ENCODE data around the gene PFKFB1. TPM values are rescaled to one million over a fixed set of nuclear protein-coding genes. Genes with fewer than 3 reads are reported as not detected.
"Not testable (repeated sequence)": the region's sequence is repeated elsewhere in the genome, so short reads cannot be mapped to it uniquely, and the experiment has no call there.

Gene PFKFB1
- total RNA-seq, 1 donor from 2014 or later: 0.83 TPM

DNA sequence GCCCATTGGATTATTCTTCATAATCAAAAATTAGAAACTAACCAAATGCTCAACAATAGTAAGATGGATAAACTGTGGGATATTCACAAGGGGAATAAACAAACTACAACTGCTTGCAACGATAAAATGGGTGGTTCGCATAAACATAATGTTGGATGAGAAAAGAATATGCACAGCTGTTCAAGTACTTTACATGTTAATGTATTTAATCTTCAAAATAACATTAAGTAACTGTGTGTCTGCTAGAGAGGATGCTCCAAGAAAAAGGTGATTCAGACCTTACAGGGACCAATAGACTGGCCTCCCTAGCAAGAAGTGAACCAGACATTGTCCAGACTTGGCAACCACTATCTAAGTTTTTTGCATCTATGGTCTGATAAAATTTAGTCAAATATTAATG, 2.3 kb downstream of the PFKFB1 start:
- H3K27ac Mint-ChIP-seq: no peak overlapping the region
- DNase-seq (ENCODE audit: low spot score in 2 of 2, unreplicated experiment in 2 of 2): no peak
- no peaks in the 10 kb centered on the region for H3K4me1 Mint-ChIP-seq
- H3K36me3 Mint-ChIP-seq: no peaks in the 10 kb centered on the region
- peaks cover 12% of the 10 kb centered on the region for H3K9me3 Mint-ChIP-seq
- TF ChIP-seq, protein P1, sequence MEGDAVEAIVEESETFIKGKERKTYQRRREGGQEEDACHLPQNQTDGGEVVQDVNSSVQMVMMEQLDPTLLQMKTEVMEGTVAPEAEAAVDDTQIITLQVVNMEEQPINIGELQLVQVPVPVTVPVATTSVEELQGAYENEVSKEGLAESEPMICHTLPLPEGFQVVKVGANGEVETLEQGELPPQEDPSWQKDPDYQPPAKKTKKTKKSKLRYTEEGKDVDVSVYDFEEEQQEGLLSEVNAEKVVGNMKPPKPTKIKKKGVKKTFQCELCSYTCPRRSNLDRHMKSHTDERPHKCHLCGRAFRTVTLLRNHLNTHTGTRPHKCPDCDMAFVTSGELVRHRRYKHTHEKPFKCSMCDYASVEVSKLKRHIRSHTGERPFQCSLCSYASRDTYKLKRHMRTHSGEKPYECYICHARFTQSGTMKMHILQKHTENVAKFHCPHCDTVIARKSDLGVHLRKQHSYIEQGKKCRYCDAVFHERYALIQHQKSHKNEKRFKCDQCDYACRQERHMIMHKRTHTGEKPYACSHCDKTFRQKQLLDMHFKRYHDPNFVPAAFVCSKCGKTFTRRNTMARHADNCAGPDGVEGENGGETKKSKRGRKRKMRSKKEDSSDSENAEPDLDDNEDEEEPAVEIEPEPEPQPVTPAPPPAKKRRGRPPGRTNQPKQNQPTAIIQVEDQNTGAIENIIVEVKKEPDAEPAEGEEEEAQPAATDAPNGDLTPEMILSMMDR (IDR thresholded peaks at IDR 0.05; ENCODE audit: unreplicated experiment): no peak
- H3K4me3 Mint-ChIP-seq: no peak overlapping the region
- H3K27me3 Mint-ChIP-seq (ENCODE audit: low read depth): no peaks in the 10 kb centered on the region

DNA sequence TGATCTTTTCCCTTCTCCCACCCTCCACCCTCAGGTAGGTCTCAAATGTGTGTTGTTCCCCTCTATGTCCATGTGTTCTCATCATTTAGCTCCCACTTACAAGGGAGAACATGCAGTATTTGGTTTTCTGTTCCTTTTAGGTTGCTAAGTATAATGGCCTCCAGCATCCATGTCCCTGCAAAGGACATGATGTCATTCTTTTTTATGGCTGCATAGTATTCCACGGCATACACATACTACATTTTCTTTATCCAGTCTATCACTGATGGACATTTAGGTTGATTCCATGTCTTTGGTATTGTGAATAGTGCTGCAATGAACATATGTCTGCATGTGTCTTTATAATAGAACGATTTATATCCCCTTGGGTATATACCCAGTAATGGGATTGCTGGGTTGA, 10.7 kb downstream of the PFKFB1 start:
- peaks cover 48% of the 10 kb centered on the region for H3K9me3 Mint-ChIP-seq
- not testable (repeated sequence) for H3K4me3 Mint-ChIP-seq

DNA sequence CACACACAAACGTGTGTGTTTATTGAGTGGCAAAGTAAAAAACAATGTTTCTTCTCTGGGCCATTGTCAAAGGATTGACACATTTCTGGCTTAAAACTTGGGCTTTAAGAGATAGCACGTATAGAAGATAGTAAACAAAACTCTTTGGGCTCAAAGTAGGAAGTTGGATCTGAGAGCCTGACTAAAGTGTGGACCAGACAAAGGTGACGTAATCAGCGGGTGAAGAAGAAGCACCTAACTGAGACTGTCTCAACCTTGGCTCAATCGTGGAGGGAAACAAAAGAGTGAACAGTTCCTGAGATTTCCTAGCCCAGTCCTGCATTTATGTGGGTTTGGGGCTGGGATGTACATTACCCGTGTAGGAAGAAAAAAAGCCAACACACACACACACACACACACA, 13.7 kb downstream of the PFKFB1 start:
- Mint-ChIP-seq H3K27ac (no peak overlapping the region), H3K4me3 (no peak overlapping the region), H3K4me1 (no peaks in the 10 kb centered on the region), H3K36me3 (no peaks in the 10 kb centered on the region), H3K27me3 (ENCODE audit: low read depth) (no peaks in the 10 kb centered on the region), H3K9me3 (peaks cover 47% of the 10 kb centered on the region)
- TF ChIP-seq, protein P1 (IDR thresholded peaks at IDR 0.05; ENCODE audit: unreplicated experiment): no peak
- DNase-seq (ENCODE audit: low spot score in 2 of 2, unreplicated experiment in 2 of 2): no peak

More for the DNA sequence above, 10.7 kb downstream of the PFKFB1 start:
- not testable (repeated sequence) for H3K27ac Mint-ChIP-seq; H3K36me3 Mint-ChIP-seq; H3K4me1 Mint-ChIP-seq; H3K27me3 Mint-ChIP-seq (ENCODE audit: low read depth); DNase-seq (ENCODE audit: low spot score in 2 of 2, unreplicated experiment in 2 of 2)

DNA sequence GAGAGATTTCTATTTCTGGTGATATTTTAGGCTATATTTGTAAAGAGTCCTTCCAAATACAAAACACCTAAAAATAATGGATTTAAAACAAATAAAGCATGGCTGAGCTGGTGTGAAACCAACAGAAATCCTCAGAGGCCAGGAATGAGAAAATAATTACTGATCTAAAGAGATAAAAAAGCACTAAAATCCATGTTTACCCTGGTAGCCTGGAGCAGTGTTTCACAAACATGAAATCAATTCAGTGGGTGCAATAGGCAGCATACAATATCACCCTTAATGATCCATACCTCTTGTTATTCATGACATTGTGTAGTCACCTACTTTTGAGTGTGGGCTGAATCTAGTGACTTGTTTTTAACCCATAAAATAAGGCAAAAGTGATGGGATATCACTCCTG, 14.6 kb downstream of the PFKFB1 start:
- no peaks in the 10 kb centered on the region for H3K27me3 Mint-ChIP-seq (ENCODE audit: low read depth)
- TF ChIP-seq, protein P1 (IDR thresholded peaks at IDR 0.05; ENCODE audit: unreplicated experiment): no peak
- no peak for DNase-seq (ENCODE audit: low spot score in 2 of 2, unreplicated experiment in 2 of 2)
- no peaks in the 10 kb centered on the region for H3K36me3 Mint-ChIP-seq
- no peak overlapping the region for H3K27ac Mint-ChIP-seq
- H3K4me3 Mint-ChIP-seq: no peak overlapping the region
- H3K9me3 Mint-ChIP-seq: peaks cover 47% of the 10 kb centered on the region
- no peaks in the 10 kb centered on the region for H3K4me1 Mint-ChIP-seq

DNA sequence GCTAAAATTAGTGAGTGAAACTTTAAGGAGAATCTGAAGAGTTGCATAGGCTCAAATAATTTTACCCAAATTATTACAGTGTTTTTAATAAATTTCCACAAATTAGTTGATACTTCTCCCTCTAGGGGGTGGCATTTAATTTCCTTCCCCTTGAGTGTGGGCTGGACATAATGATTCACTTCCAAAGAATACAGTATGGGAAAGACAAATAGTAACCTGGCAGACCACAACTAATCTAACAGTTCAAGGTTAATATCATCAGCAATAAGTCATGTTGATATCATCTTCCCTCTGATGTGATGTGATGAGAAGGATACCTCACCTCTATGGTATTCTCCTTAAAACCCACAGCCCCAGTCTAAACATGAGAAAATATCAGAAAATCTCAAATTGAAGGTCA, 15.5 kb downstream of the PFKFB1 start:
- no peak for DNase-seq (ENCODE audit: low spot score in 2 of 2, unreplicated experiment in 2 of 2)
- no peaks in the 10 kb centered on the region for H3K4me1 Mint-ChIP-seq
- no peaks in the 10 kb centered on the region for H3K27me3 Mint-ChIP-seq (ENCODE audit: low read depth)
- no peak overlapping the region for H3K27ac Mint-ChIP-seq
- TF ChIP-seq, protein P1 (IDR thresholded peaks at IDR 0.05; ENCODE audit: unreplicated experiment): no peak
- H3K36me3 Mint-ChIP-seq: no peaks in the 10 kb centered on the region
- H3K4me3 Mint-ChIP-seq: no peak overlapping the region
- peaks cover 47% of the 10 kb centered on the region for H3K9me3 Mint-ChIP-seq

DNA sequence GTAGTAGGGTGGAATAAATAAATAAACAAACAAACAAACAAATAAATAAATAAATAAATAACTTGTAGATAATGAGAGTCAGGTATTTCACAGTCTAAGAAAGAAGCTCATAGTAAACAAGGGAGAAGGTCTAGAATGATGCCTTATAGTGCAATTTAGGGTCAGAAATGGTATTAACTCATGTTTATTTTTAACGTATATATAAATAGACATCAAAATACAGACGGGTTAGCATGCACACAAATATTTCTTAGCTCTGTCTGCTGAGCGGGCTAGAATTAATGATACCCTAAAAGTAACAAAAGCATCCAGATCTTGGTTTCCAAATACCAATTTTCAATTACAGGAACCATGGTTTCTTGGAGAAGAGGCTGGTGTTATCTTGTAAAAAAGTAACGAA, 16.6 kb downstream of the PFKFB1 start:
- TF ChIP-seq, protein P1 (IDR thresholded peaks at IDR 0.05; ENCODE audit: unreplicated experiment): no peak
- H3K36me3 Mint-ChIP-seq: no peaks in the 10 kb centered on the region
- peaks cover 49% of the 10 kb centered on the region for H3K9me3 Mint-ChIP-seq
- no peak overlapping the region for H3K4me3 Mint-ChIP-seq
- DNase-seq (ENCODE audit: low spot score in 2 of 2, unreplicated experiment in 2 of 2): no peak
- H3K4me1 Mint-ChIP-seq: no peaks in the 10 kb centered on the region
- H3K27ac Mint-ChIP-seq: no peak overlapping the region
- no peaks in the 10 kb centered on the region for H3K27me3 Mint-ChIP-seq (ENCODE audit: low read depth)

Data from mesothelial cell of epicardium (in vitro differentiated cells).